IMR-90 (cell line): ENCODE data around the gene DBN1.

Source experiments
- BHLHE40 ChIP-seq: fragments of 150-350 bp; IDR thresholded peaks from 2 replicates; pipeline ENCODE4 v1.6.1; 2016; ENCODE audit warnings: mild to moderate bottlenecking, low read depth, low read length
- CEBPB ChIP-seq: IDR thresholded peaks from 2 replicates; pipeline ENCODE4 v1.6.1; 2012; ENCODE audit warnings: low read depth, low read length, improper control_type of control experiment
- CHD1 ChIP-seq: IDR thresholded peaks from 2 replicates; pipeline ENCODE4 v1.6.1; 2012; ENCODE audit warnings: low read depth, low read length, improper control_type of control experiment
- CTCF ChIP-seq: conservative IDR thresholded peaks from 2 replicates; pipeline ENCODE4 v1.5.1; 2012; ENCODE audit warnings: mild to moderate bottlenecking, low read depth, low read length, improper control_type of control experiment
- MAFK ChIP-seq: IDR thresholded peaks from 2 replicates; pipeline ENCODE4 v1.6.1; 2012; ENCODE audit warnings: low read depth, low read length, improper control_type of control experiment
- MAZ ChIP-seq: IDR thresholded peaks from 2 replicates; pipeline ENCODE4 v1.6.1; 2012; ENCODE audit warnings: low read depth, mild to moderate bottlenecking, low read length, improper control_type of control experiment, moderate library complexity, borderline replicate concordance
- MXI1 ChIP-seq: IDR thresholded peaks from 2 replicates; pipeline ENCODE4 v1.6.1; 2012; ENCODE audit warnings: low read depth, mild to moderate bottlenecking, low read length, moderate library complexity, borderline replicate concordance
- NFE2L2 ChIP-seq: fragments of 150-350 bp; IDR thresholded peaks from 2 replicates; pipeline ENCODE4 v1.6.1; 2016; ENCODE audit warnings: low read depth, mild to moderate bottlenecking, low read length
- POLR2A ChIP-seq: IDR thresholded peaks from 2 replicates; pipeline ENCODE4 v1.6.1; 2012; ENCODE audit warnings: mild to moderate bottlenecking, low read depth, low read length
- RAD21 ChIP-seq: IDR thresholded peaks from 2 replicates; pipeline ENCODE4 v1.6.1; 2012; ENCODE audit warnings: low read length, improper control_type of control experiment
- RFX5 ChIP-seq: IDR thresholded peaks from 2 replicates; pipeline ENCODE4 v1.8.0; 2012; ENCODE audit warnings: low read depth, mild to moderate bottlenecking, low read length, moderate library complexity
- SMC3 ChIP-seq: fragments of 150-350 bp; IDR thresholded peaks from 2 replicates; pipeline ENCODE4 v1.6.1; 2016; ENCODE audit warnings: low read depth, mild to moderate bottlenecking, antibody characterized with exemption, low read length, moderate library complexity
- USF2 ChIP-seq: fragments of 150-350 bp; IDR thresholded peaks from 2 replicates; pipeline ENCODE4 v1.6.1; 2017; ENCODE audit warnings: mild to moderate bottlenecking, antibody characterized with exemption, low read length, low read depth
- TF ChIP-seq, protein P1 (sequence below): fragments of 150-350 bp; IDR thresholded peaks from 2 replicates; pipeline ENCODE4 v1.6.1; 2016; ENCODE audit warnings: low read depth, mild to moderate bottlenecking, low read length, moderate library complexity, borderline replicate concordance

- TF ChIP-seq CTCF, result no peak
- TF ChIP-seq CEBPB, result no peak
- no peak for TF ChIP-seq POLR2A
- no peak for TF ChIP-seq MAFK
- TF ChIP-seq USF2, result no peak
- TF ChIP-seq, protein P1, sequence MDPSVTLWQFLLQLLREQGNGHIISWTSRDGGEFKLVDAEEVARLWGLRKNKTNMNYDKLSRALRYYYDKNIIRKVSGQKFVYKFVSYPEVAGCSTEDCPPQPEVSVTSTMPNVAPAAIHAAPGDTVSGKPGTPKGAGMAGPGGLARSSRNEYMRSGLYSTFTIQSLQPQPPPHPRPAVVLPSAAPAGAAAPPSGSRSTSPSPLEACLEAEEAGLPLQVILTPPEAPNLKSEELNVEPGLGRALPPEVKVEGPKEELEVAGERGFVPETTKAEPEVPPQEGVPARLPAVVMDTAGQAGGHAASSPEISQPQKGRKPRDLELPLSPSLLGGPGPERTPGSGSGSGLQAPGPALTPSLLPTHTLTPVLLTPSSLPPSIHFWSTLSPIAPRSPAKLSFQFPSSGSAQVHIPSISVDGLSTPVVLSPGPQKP, result no peak
- TF ChIP-seq CHD1, result no peak
- TF ChIP-seq SMC3, result no peak
- TF ChIP-seq RFX5, result no peak
- TF ChIP-seq RAD21, result no peak
- no peak for TF ChIP-seq MAZ
- no peak for TF ChIP-seq MXI1
- no peak for TF ChIP-seq BHLHE40
- no peak for TF ChIP-seq NFE2L2
Measured at GRCh38 chr5:177427919-177428573, 45.4 kb downstream of the DBN1 start.
